ENCODE data around the gene KBTBD2. TPM values are rescaled to one million over a fixed set of nuclear protein-coding genes. Genes with fewer than 3 reads are reported as not detected.

The KBTBD2 gene
- 51.1 TPM for total RNA-seq

DNA sequence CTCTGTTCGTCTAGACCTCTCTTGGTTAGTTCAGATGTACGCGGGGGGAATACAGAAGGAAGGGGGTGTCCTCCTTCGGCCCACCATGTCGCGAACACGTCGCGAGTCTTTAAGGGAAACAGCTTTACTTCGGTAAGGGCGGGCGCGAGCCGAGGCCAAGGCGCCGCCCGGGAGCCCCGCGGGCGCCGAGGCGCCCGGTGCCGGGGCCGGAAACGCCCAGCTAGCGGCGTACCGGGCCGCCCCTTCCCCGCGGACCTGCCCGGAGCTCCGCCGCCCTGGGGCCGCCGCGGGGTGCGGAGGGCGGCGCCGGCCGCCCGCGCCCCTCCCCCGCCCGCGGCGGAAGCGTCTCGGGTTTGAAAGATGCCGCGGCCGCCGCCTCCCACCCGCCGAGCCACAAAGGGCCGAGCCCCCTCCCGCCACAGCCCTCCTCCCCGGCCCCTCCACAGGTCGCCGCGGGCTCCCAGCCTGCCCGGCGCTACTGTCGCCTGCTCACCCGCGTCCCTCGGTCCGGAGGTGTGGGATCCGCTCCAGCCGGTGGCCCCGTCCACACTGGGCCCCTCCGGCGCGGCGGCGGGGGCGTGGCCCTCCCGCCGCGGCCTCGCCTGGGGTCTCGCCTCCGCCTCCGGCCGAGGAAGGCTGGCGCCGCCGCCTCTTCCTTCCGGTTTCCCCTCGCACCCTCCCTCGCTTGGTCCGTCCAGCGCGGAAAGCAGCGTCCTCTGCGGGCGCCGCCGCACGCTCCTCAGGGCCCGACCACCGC, at the start of gene KBTBD2:
TSS of gene KBTBD2 (minus strand) at position 718 of the 757 bp plus-strand sequence. CDS start 12,156 bp downstream, outside the sequence.
- H3K27ac ChIP-seq (ENCODE audit: low read depth, low read length), result peak within 1 kb of the TSS; percentile 99
- no peaks in the 10 kb centered on the region for H3K36me3 ChIP-seq (ENCODE audit: control insufficient read depth in 3 of 3, insufficient read depth in 3 of 3, low read length in 3 of 3)
- H3K4me3 ChIP-seq (ENCODE audit: low read length in 3 of 3), result peak within 1 kb of the TSS; percentile 77 to 97 (median 88)
- H3K4me1 ChIP-seq (ENCODE audit: control insufficient read depth in 3 of 3, insufficient read depth in 3 of 3, low read length in 3 of 3), result peaks cover 18 to 35% (median 31%) of the 10 kb centered on the region in 3 donors
- no peaks in the 10 kb centered on the region for H3K27me3 ChIP-seq (ENCODE audit: control insufficient read depth in 3 of 3, insufficient read depth in 3 of 3, low read length in 3 of 3)
- peak within 1 kb of the TSS; percentile 96 to 99 (median 98) for H3K9ac ChIP-seq (ENCODE audit: low read depth in 1 of 3, low read length in 3 of 3)
- H3K9me3 ChIP-seq (ENCODE audit: control insufficient read depth in 3 of 3, low read length in 3 of 3), result no peaks in the 10 kb centered on the region

- Histone ChIP-seq H3K27ac (ENCODE audit: low read depth, low read length) (peak overlapping the region; percentile 72), H3K9me3 (ENCODE audit: control insufficient read depth in 3 of 3, low read length in 3 of 3) (no peaks in the 10 kb centered on the region), H3K4me3 (ENCODE audit: low read length in 3 of 3) (peak overlapping the region in 2 of 3 donors; percentile 74 to 83), H3K27me3 (ENCODE audit: control insufficient read depth in 3 of 3, insufficient read depth in 3 of 3, low read length in 3 of 3) (no peaks in the 10 kb centered on the region), H3K4me1 (ENCODE audit: control insufficient read depth in 3 of 3, insufficient read depth in 3 of 3, low read length in 3 of 3) (peaks cover 19 to 29% (median 22%) of the 10 kb centered on the region in 3 donors), H3K9ac (ENCODE audit: low read depth in 1 of 3, low read length in 3 of 3) (peak overlapping the region; percentile 81 to 89 (median 87)), H3K36me3 (ENCODE audit: control insufficient read depth in 3 of 3, insufficient read depth in 3 of 3, low read length in 3 of 3) (no peaks in the 10 kb centered on the region)
Observed at GRCh38 chr7:32941181-32941580, 49.6 kb upstream of the KBTBD2 start.

- Histone ChIP-seq H3K9ac (ENCODE audit: low read depth in 1 of 3, low read length in 3 of 3) (peak overlapping the region in 1 of 3 donors; percentile 34), H3K4me3 (ENCODE audit: low read length in 3 of 3) (peak overlapping the region in 1 of 3 donors; percentile 24), H3K27me3 (ENCODE audit: control insufficient read depth in 3 of 3, insufficient read depth in 3 of 3, low read length in 3 of 3) (no peaks in the 10 kb centered on the region), H3K27ac (ENCODE audit: low read depth, low read length) (peak overlapping the region; percentile 9), H3K36me3 (ENCODE audit: control insufficient read depth in 3 of 3, insufficient read depth in 3 of 3, low read length in 3 of 3) (peaks cover 0 to 5% (median 0%) of the 10 kb centered on the region in 3 donors), H3K9me3 (ENCODE audit: control insufficient read depth in 3 of 3, low read length in 3 of 3) (no peaks in the 10 kb centered on the region), H3K4me1 (ENCODE audit: control insufficient read depth in 3 of 3, insufficient read depth in 3 of 3, low read length in 3 of 3) (peaks cover 19 to 26% (median 19%) of the 10 kb centered on the region in 3 donors)
Observed at GRCh38 chr7:32937344-32938174, 46.0 kb upstream of the KBTBD2 start.

DNA sequence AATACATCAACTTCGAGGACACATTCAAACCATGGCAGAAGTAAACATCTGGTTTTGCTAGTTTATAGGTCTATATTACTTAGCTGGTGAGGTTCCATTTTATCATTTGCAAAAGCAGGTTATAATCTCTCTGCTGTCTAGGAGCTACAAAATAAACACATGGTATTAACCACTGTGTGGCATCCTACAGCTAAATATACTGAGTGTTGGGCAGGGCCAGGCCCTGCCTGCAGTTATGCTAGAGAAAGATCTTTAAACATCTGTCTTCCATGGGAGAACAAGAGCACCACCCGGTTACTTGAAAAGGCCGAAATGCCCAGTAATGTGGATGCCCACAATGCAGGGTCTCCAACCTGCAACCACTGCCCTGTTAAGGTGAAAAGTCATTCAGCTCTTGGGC, 45.1 kb upstream of the KBTBD2 start:
- H3K9me3 ChIP-seq (ENCODE audit: control insufficient read depth in 3 of 3, low read length in 3 of 3), result no peaks in the 10 kb centered on the region
- no peak overlapping the region for H3K4me3 ChIP-seq (ENCODE audit: low read length in 3 of 3)
- H3K36me3 ChIP-seq (ENCODE audit: control insufficient read depth in 3 of 3, insufficient read depth in 3 of 3, low read length in 3 of 3), result peaks cover 0 to 8% (median 2%) of the 10 kb centered on the region in 3 donors
- no peak overlapping the region for H3K27ac ChIP-seq (ENCODE audit: low read depth, low read length)
- peak overlapping the region in 1 of 3 donors; percentile 33 for H3K9ac ChIP-seq (ENCODE audit: low read depth in 1 of 3, low read length in 3 of 3)
- H3K4me1 ChIP-seq (ENCODE audit: control insufficient read depth in 3 of 3, insufficient read depth in 3 of 3, low read length in 3 of 3), result peaks cover 16 to 21% (median 19%) of the 10 kb centered on the region in 3 donors
- H3K27me3 ChIP-seq (ENCODE audit: control insufficient read depth in 3 of 3, insufficient read depth in 3 of 3, low read length in 3 of 3), result no peaks in the 10 kb centered on the region

- Histone ChIP-seq H3K9me3 (ENCODE audit: control insufficient read depth in 3 of 3, low read length in 3 of 3) (no peaks in the 10 kb centered on the region), H3K36me3 (ENCODE audit: control insufficient read depth in 3 of 3, insufficient read depth in 3 of 3, low read length in 3 of 3) (peaks cover 2 to 15% (median 10%) of the 10 kb centered on the region in 3 donors), H3K4me3 (ENCODE audit: low read length in 3 of 3) (no peak overlapping the region), H3K9ac (ENCODE audit: low read depth in 1 of 3, low read length in 3 of 3) (no peak overlapping the region), H3K27me3 (ENCODE audit: control insufficient read depth in 3 of 3, insufficient read depth in 3 of 3, low read length in 3 of 3) (no peaks in the 10 kb centered on the region), H3K4me1 (ENCODE audit: control insufficient read depth in 3 of 3, insufficient read depth in 3 of 3, low read length in 3 of 3) (peaks cover 11 to 15% (median 13%) of the 10 kb centered on the region in 3 donors), H3K27ac (ENCODE audit: low read depth, low read length) (no peak overlapping the region)
Observed at GRCh38 chr7:32935558-32935957, 44.0 kb upstream of the KBTBD2 start.

- Histone ChIP-seq H3K9ac (ENCODE audit: low read depth in 1 of 3, low read length in 3 of 3) (no peak overlapping the region), H3K9me3 (ENCODE audit: control insufficient read depth in 3 of 3, low read length in 3 of 3) (no peaks in the 10 kb centered on the region), H3K27me3 (ENCODE audit: control insufficient read depth in 3 of 3, insufficient read depth in 3 of 3, low read length in 3 of 3) (no peaks in the 10 kb centered on the region), H3K36me3 (ENCODE audit: control insufficient read depth in 3 of 3, insufficient read depth in 3 of 3, low read length in 3 of 3) (peaks cover 14 to 36% (median 26%) of the 10 kb centered on the region in 3 donors), H3K4me1 (ENCODE audit: control insufficient read depth in 3 of 3, insufficient read depth in 3 of 3, low read length in 3 of 3) (no peaks in the 10 kb centered on the region), H3K4me3 (ENCODE audit: low read length in 3 of 3) (no peak overlapping the region), H3K27ac (ENCODE audit: low read depth, low read length) (no peak overlapping the region)
Observed at GRCh38 chr7:32930378-32930777, 38.8 kb upstream of the KBTBD2 start.

- H3K9ac ChIP-seq (ENCODE audit: low read depth in 1 of 3, low read length in 3 of 3), result no peak overlapping the region
- H3K27ac ChIP-seq (ENCODE audit: low read depth, low read length), result no peak overlapping the region
- no peaks in the 10 kb centered on the region for H3K27me3 ChIP-seq (ENCODE audit: control insufficient read depth in 3 of 3, insufficient read depth in 3 of 3, low read length in 3 of 3)
- H3K4me3 ChIP-seq (ENCODE audit: low read length in 3 of 3), result no peak overlapping the region
- H3K4me1 ChIP-seq (ENCODE audit: control insufficient read depth in 3 of 3, insufficient read depth in 3 of 3, low read length in 3 of 3), result no peaks in the 10 kb centered on the region
- peaks cover 14 to 36% (median 26%) of the 10 kb centered on the region in 3 donors for H3K36me3 ChIP-seq (ENCODE audit: control insufficient read depth in 3 of 3, insufficient read depth in 3 of 3, low read length in 3 of 3)
- H3K9me3 ChIP-seq (ENCODE audit: control insufficient read depth in 3 of 3, low read length in 3 of 3), result no peaks in the 10 kb centered on the region
Observed at GRCh38 chr7:32929430-32930143, 38.0 kb upstream of the KBTBD2 start.

GRCh38 chr7:32928785-32929298, 37.3 kb upstream of the KBTBD2 start:
- Histone ChIP-seq H3K36me3 (ENCODE audit: control insufficient read depth in 3 of 3, insufficient read depth in 3 of 3, low read length in 3 of 3) (peaks cover 14 to 36% (median 29%) of the 10 kb centered on the region in 3 donors), H3K9me3 (ENCODE audit: control insufficient read depth in 3 of 3, low read length in 3 of 3) (no peaks in the 10 kb centered on the region), H3K27me3 (ENCODE audit: control insufficient read depth in 3 of 3, insufficient read depth in 3 of 3, low read length in 3 of 3) (no peaks in the 10 kb centered on the region), H3K27ac (ENCODE audit: low read depth, low read length) (no peak overlapping the region), H3K9ac (ENCODE audit: low read depth in 1 of 3, low read length in 3 of 3) (no peak overlapping the region), H3K4me1 (ENCODE audit: control insufficient read depth in 3 of 3, insufficient read depth in 3 of 3, low read length in 3 of 3) (no peaks in the 10 kb centered on the region), H3K4me3 (ENCODE audit: low read length in 3 of 3) (no peak overlapping the region)

DNA sequence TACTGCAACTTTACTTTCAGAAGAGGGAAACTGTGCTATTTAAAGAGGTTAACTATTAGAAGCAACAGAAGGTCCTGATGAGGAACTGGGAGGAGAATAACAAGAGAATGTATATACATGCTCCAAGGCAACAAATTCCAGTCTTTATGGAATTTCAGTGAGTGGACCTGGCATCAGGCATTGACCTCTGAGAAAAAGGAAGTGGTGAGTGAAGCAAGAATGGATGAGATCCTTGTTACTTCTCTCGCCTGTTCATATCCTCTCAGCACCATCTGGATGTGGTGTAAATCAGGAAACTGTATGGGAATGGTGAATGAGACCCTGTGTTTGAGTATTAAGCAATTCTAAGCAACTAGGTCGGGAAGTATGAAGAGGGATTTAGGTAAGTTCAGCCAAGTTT, 30.3 kb upstream of the KBTBD2 start:
- Histone ChIP-seq H3K4me1 (ENCODE audit: control insufficient read depth in 3 of 3, insufficient read depth in 3 of 3, low read length in 3 of 3) (no peaks in the 10 kb centered on the region), H3K27ac (ENCODE audit: low read depth, low read length) (no peak overlapping the region), H3K36me3 (ENCODE audit: control insufficient read depth in 3 of 3, insufficient read depth in 3 of 3, low read length in 3 of 3) (peaks cover 11 to 16% (median 16%) of the 10 kb centered on the region in 3 donors)

More for the DNA sequence above, 30.3 kb upstream of the KBTBD2 start:
- H3K9me3 ChIP-seq (ENCODE audit: control insufficient read depth in 3 of 3, low read length in 3 of 3), result no peaks in the 10 kb centered on the region
- no peaks in the 10 kb centered on the region for H3K27me3 ChIP-seq (ENCODE audit: control insufficient read depth in 3 of 3, insufficient read depth in 3 of 3, low read length in 3 of 3)
- no peak overlapping the region for H3K4me3 ChIP-seq (ENCODE audit: low read length in 3 of 3)
- H3K9ac ChIP-seq (ENCODE audit: low read depth in 1 of 3, low read length in 3 of 3), result no peak overlapping the region

All from skeletal muscle tissue (tissue), 4 donors.